ENCODE data around the gene MPRIP.

Gene MPRIP

GRCh38 chr17:17042851-17043460, 699 bp downstream of the MPRIP start:
- Mint-ChIP-seq H3K4me1 (ENCODE audit: low read depth in 2 of 2) (peaks cover 47 to 54% of the 10 kb centered on the region in 2 donors), H3K36me3 (ENCODE audit: insufficient read depth) (no peaks in the 10 kb centered on the region), H3K27me3 (no peaks in the 10 kb centered on the region), H3K27ac (peak overlapping the region; percentile 89), H3K9me3 (no peaks in the 10 kb centered on the region), H3K4me3 (peak overlapping the region; percentile 88 to 91)
- DNase-seq (peak in 2 of 3 experiments; percentile 14 to 18), ATAC-seq (replicated peaks) (peak; percentile 14)

- no peaks in the 10 kb centered on the region for H3K36me3 Mint-ChIP-seq (ENCODE audit: insufficient read depth)
- peak overlapping the region; percentile 88 to 91 for H3K4me3 Mint-ChIP-seq
- H3K27me3 Mint-ChIP-seq, result no peaks in the 10 kb centered on the region
- no peak for ATAC-seq (replicated peaks)
- H3K4me1 Mint-ChIP-seq (ENCODE audit: low read depth in 2 of 2), result peaks cover 53 to 61% of the 10 kb centered on the region in 2 donors
- DNase-seq, result no peak
- H3K27ac Mint-ChIP-seq, result peak overlapping the region; percentile 89
- H3K9me3 Mint-ChIP-seq, result no peaks in the 10 kb centered on the region
Measured at GRCh38 chr17:17043461-17044271, 1.4 kb downstream of the MPRIP start.

- ATAC-seq (replicated peaks), result no peak
- no peaks in the 10 kb centered on the region for H3K27me3 Mint-ChIP-seq
- H3K27ac Mint-ChIP-seq, result peak overlapping the region; percentile 89
- peaks cover 57 to 71% of the 10 kb centered on the region in 2 donors for H3K4me1 Mint-ChIP-seq (ENCODE audit: low read depth in 2 of 2)
- H3K9me3 Mint-ChIP-seq, result no peaks in the 10 kb centered on the region
- no peak for DNase-seq
- no peaks in the 10 kb centered on the region for H3K36me3 Mint-ChIP-seq (ENCODE audit: insufficient read depth)
- peak overlapping the region; percentile 88 to 91 for H3K4me3 Mint-ChIP-seq
Measured at GRCh38 chr17:17044846-17045561, 2.7 kb downstream of the MPRIP start.

GRCh38 chr17:17048106-17048505, 5.8 kb downstream of the MPRIP start:
- Mint-ChIP-seq H3K4me3 (no peak overlapping the region), H3K27me3 (no peaks in the 10 kb centered on the region), H3K4me1 (ENCODE audit: low read depth in 2 of 2) (peaks cover 63 to 85% of the 10 kb centered on the region in 2 donors), H3K36me3 (ENCODE audit: insufficient read depth) (no peaks in the 10 kb centered on the region), H3K9me3 (no peaks in the 10 kb centered on the region), H3K27ac (peak overlapping the region in 1 of 2 donors; percentile 77)
- ATAC-seq (replicated peaks) (no peak), DNase-seq (no peak)

- DNase-seq (no peak), ATAC-seq (replicated peaks) (no peak)
- Mint-ChIP-seq H3K9me3 (no peaks in the 10 kb centered on the region), H3K27me3 (no peaks in the 10 kb centered on the region), H3K4me3 (no peak overlapping the region), H3K4me1 (ENCODE audit: low read depth in 2 of 2) (peaks cover 50 to 70% of the 10 kb centered on the region in 2 donors), H3K27ac (peak overlapping the region; percentile 63 to 90), H3K36me3 (ENCODE audit: insufficient read depth) (peaks cover 6% of the 10 kb centered on the region)
Measured at GRCh38 chr17:17050346-17051345, 8.4 kb downstream of the MPRIP start.

- Mint-ChIP-seq H3K36me3 (ENCODE audit: insufficient read depth) (peaks cover 6% of the 10 kb centered on the region), H3K9me3 (no peaks in the 10 kb centered on the region), H3K27me3 (no peaks in the 10 kb centered on the region), H3K4me1 (ENCODE audit: low read depth in 2 of 2) (peaks cover 47 to 63% of the 10 kb centered on the region in 2 donors), H3K27ac (peak overlapping the region; percentile 63 to 90), H3K4me3 (no peak overlapping the region)
- ATAC-seq (replicated peaks) (no peak), DNase-seq (no peak)
Measured at GRCh38 chr17:17051380-17051779, 9.1 kb downstream of the MPRIP start.

GRCh38 chr17:17051791-17052461, 9.7 kb downstream of the MPRIP start:
- peaks cover 6% of the 10 kb centered on the region for H3K36me3 Mint-ChIP-seq (ENCODE audit: insufficient read depth)
- H3K4me1 Mint-ChIP-seq (ENCODE audit: low read depth in 2 of 2), result peaks cover 47 to 59% of the 10 kb centered on the region in 2 donors
- no peak for DNase-seq
- H3K27me3 Mint-ChIP-seq, result no peaks in the 10 kb centered on the region
- H3K9me3 Mint-ChIP-seq, result no peaks in the 10 kb centered on the region
- peak overlapping the region; percentile 42 to 70 for H3K27ac Mint-ChIP-seq
- H3K4me3 Mint-ChIP-seq, result peak overlapping the region in 1 of 2 donors; percentile 23
- no peak for ATAC-seq (replicated peaks)

GRCh38 chr17:17052462-17053221, 10.4 kb downstream of the MPRIP start:
- no peaks in the 10 kb centered on the region for H3K27me3 Mint-ChIP-seq
- peak overlapping the region; percentile 42 to 70 for H3K27ac Mint-ChIP-seq
- no peak for DNase-seq
- peaks cover 6% of the 10 kb centered on the region for H3K36me3 Mint-ChIP-seq (ENCODE audit: insufficient read depth)
- peaks cover 44 to 52% of the 10 kb centered on the region in 2 donors for H3K4me1 Mint-ChIP-seq (ENCODE audit: low read depth in 2 of 2)
- peak overlapping the region; percentile 23 to 37 for H3K4me3 Mint-ChIP-seq
- H3K9me3 Mint-ChIP-seq, result no peaks in the 10 kb centered on the region
- no peak for ATAC-seq (replicated peaks)

- no peaks in the 10 kb centered on the region for H3K9me3 Mint-ChIP-seq
- no peak overlapping the region for H3K4me3 Mint-ChIP-seq
- ATAC-seq (replicated peaks) (no peak), DNase-seq (no peak)
- H3K27me3 Mint-ChIP-seq, result no peaks in the 10 kb centered on the region
- peaks cover 37 to 50% of the 10 kb centered on the region in 2 donors for H3K4me1 Mint-ChIP-seq (ENCODE audit: low read depth in 2 of 2)
- H3K27ac Mint-ChIP-seq, result peak overlapping the region; percentile 7 to 70
- H3K36me3 Mint-ChIP-seq (ENCODE audit: insufficient read depth), result peaks cover 6% of the 10 kb centered on the region
Measured at GRCh38 chr17:17053446-17054379, 11.5 kb downstream of the MPRIP start.

GRCh38 chr17:17054636-17055035, 12.4 kb downstream of the MPRIP start:
- Mint-ChIP-seq H3K9me3 (no peaks in the 10 kb centered on the region), H3K27me3 (no peaks in the 10 kb centered on the region), H3K4me3 (no peak overlapping the region), H3K4me1 (ENCODE audit: low read depth in 2 of 2) (peaks cover 35 to 44% of the 10 kb centered on the region in 2 donors), H3K27ac (peak overlapping the region in 1 of 2 donors; percentile 60), H3K36me3 (ENCODE audit: insufficient read depth) (peaks cover 6% of the 10 kb centered on the region)
- DNase-seq (no peak), ATAC-seq (replicated peaks) (no peak)

All from effector memory CD8-positive, alpha-beta T cell (primary cell).